Measurements from ENCODE around the gene SMOC2. TPM values are rescaled to one million over a fixed set of nuclear protein-coding genes. Genes with fewer than 3 reads are reported as not detected.

The SMOC2 gene
- total and polyA plus RNA-seq, 2 donors from 2014 or later, result 6.5 to 13.1 TPM

GRCh38 chr6:168518348-168518745 is 77.4 kb downstream of the SMOC2 start:
- Histone ChIP-seq H3K36me3 (ENCODE audit: control insufficient read depth in 2 of 3, insufficient read depth in 3 of 3, low read length in 3 of 3) (peaks cover 0 to 6% (median 0%) of the 10 kb centered on the region in 3 donors), H3K27ac (ENCODE audit: low read depth in 2 of 2, low read length in 2 of 2) (no peak overlapping the region), H3K9me3 (ENCODE audit: control insufficient read depth in 2 of 3, insufficient read depth in 1 of 3, low read length in 3 of 3) (peaks cover 0 to 3% (median 0%) of the 10 kb centered on the region in 3 donors), H3K4me3 (ENCODE audit: low read length in 3 of 3) (peak overlapping the region in 1 of 3 donors; percentile 8), H3K27me3 (ENCODE audit: control insufficient read depth, insufficient read depth, low read length) (no peaks in the 10 kb centered on the region), H3K9ac (ENCODE audit: low read length in 3 of 3) (no peak overlapping the region), H3K4me1 (ENCODE audit: control insufficient read depth in 2 of 3, insufficient read depth in 2 of 3, low read depth in 1 of 3, low read length in 3 of 3) (no peaks in the 10 kb centered on the region)
- no peak for DNase-seq
- FAIRE-seq, result no peak
- intact Hi-C loops (cut with DNase I), result no loop called here
- no peak for TF ChIP-seq CTCF (IDR thresholded peaks at IDR 0.05; ENCODE audit: borderline replicate concordance, extremely low read depth, insufficient read depth)

- no peaks in the 10 kb centered on the region for H3K4me1 ChIP-seq (ENCODE audit: control insufficient read depth in 2 of 3, insufficient read depth in 2 of 3, low read depth in 1 of 3, low read length in 3 of 3)
- no peak for TF ChIP-seq CTCF (IDR thresholded peaks at IDR 0.05; ENCODE audit: borderline replicate concordance, extremely low read depth, insufficient read depth)
- intact Hi-C loops (cut with DNase I), result no loop called here
- DNase-seq, result no peak
- H3K9ac ChIP-seq (ENCODE audit: low read length in 3 of 3), result no peak overlapping the region
- no peak for FAIRE-seq
- H3K27ac ChIP-seq (ENCODE audit: low read depth in 2 of 2, low read length in 2 of 2), result no peak overlapping the region
- H3K9me3 ChIP-seq (ENCODE audit: control insufficient read depth in 2 of 3, insufficient read depth in 1 of 3, low read length in 3 of 3), result peaks cover 0 to 3% (median 0%) of the 10 kb centered on the region in 3 donors
- H3K27me3 ChIP-seq (ENCODE audit: control insufficient read depth, insufficient read depth, low read length), result no peaks in the 10 kb centered on the region
- peaks cover 0 to 6% (median 0%) of the 10 kb centered on the region in 3 donors for H3K36me3 ChIP-seq (ENCODE audit: control insufficient read depth in 2 of 3, insufficient read depth in 3 of 3, low read length in 3 of 3)
- H3K4me3 ChIP-seq (ENCODE audit: low read length in 3 of 3), result peak overlapping the region in 1 of 3 donors; percentile 23
These were observed 77.9 kb downstream of the SMOC2 start for GRCh38 chr6:168518867-168519266.

- H3K27ac ChIP-seq (ENCODE audit: low read depth in 2 of 2, low read length in 2 of 2), result no peak overlapping the region
- no peak overlapping the region for H3K4me3 ChIP-seq (ENCODE audit: low read length in 3 of 3)
- intact Hi-C loops (cut with DNase I), result no loop called here
- no peaks in the 10 kb centered on the region for H3K4me1 ChIP-seq (ENCODE audit: control insufficient read depth in 2 of 3, insufficient read depth in 2 of 3, low read depth in 1 of 3, low read length in 3 of 3)
- no peaks in the 10 kb centered on the region for H3K27me3 ChIP-seq (ENCODE audit: control insufficient read depth, insufficient read depth, low read length)
- FAIRE-seq (no peak), DNase-seq (no peak)
- no peak overlapping the region for H3K9ac ChIP-seq (ENCODE audit: low read length in 3 of 3)
- TF ChIP-seq CTCF (IDR thresholded peaks at IDR 0.05; ENCODE audit: borderline replicate concordance, extremely low read depth, insufficient read depth), result no peak
- H3K9me3 ChIP-seq (ENCODE audit: control insufficient read depth in 2 of 3, insufficient read depth in 1 of 3, low read length in 3 of 3), result peaks cover 0 to 3% (median 0%) of the 10 kb centered on the region in 3 donors
- peaks cover 0 to 6% (median 0%) of the 10 kb centered on the region in 3 donors for H3K36me3 ChIP-seq (ENCODE audit: control insufficient read depth in 2 of 3, insufficient read depth in 3 of 3, low read length in 3 of 3)
These were observed 79.2 kb downstream of the SMOC2 start for GRCh38 chr6:168520233-168520632.

GRCh38 chr6:168524571-168525001 is 83.6 kb downstream of the SMOC2 start:
- intact Hi-C loops (cut with DNase I), result no loop called here
- DNase-seq (peak in 3 of 5 donors; percentile 56 to 71 (median 60)), FAIRE-seq (no peak)
- Histone ChIP-seq H3K36me3 (ENCODE audit: control insufficient read depth in 2 of 3, insufficient read depth in 3 of 3, low read length in 3 of 3) (no peaks in the 10 kb centered on the region), H3K4me3 (ENCODE audit: low read length in 3 of 3) (no peak overlapping the region), H3K9me3 (ENCODE audit: control insufficient read depth in 2 of 3, insufficient read depth in 1 of 3, low read length in 3 of 3) (no peaks in the 10 kb centered on the region), H3K9ac (ENCODE audit: low read length in 3 of 3) (no peak overlapping the region), H3K27ac (ENCODE audit: low read depth in 2 of 2, low read length in 2 of 2) (no peak overlapping the region), H3K4me1 (ENCODE audit: control insufficient read depth in 2 of 3, insufficient read depth in 2 of 3, low read depth in 1 of 3, low read length in 3 of 3) (no peaks in the 10 kb centered on the region), H3K27me3 (ENCODE audit: control insufficient read depth, insufficient read depth, low read length) (no peaks in the 10 kb centered on the region)
- no peak for TF ChIP-seq CTCF (IDR thresholded peaks at IDR 0.05; ENCODE audit: borderline replicate concordance, extremely low read depth, insufficient read depth)
